Panc1 (cell line): ENCODE results near the gene SPATA32. TPM values are rescaled to one million over a fixed set of nuclear protein-coding genes. Genes with fewer than 3 reads are reported as not detected.

ENCODE experiments used
- ATAC-seq: fragments of 200-7000 bp; cut with Tn5 transposase; 2 replicates; pipeline ENCODE4 v1.9.1; 2020; ENCODE audit warnings: mild to moderate bottlenecking, moderate library complexity
- BruUV-seq: library from RNA; stranded (reverse); fragments of 400-500 nt; replicated peaks from 2 replicates; lab custom pipeline; 2021; lab: Mats Ljungman, UMichigan
- CTCF ChIA-PET: fragments of 300-600 bp; sonication (Branson Sonifier 250); formaldehyde crosslinking; loops from one replicate; lab custom pipeline; 2022; ENCODE audit warnings: antibody characterized with exemption; lab: Charles Lee
- POLR2A ChIA-PET: fragments of 300-600 bp; sonication (Branson Sonifier 250); formaldehyde crosslinking; loops from one replicate; lab custom pipeline; 2022; ENCODE audit warnings: antibody characterized with exemption; lab: Charles Lee
- DNase-seq: peaks from one replicate; pipeline ENCODE4 v3.0.0-alpha.2; 2010; ENCODE audit warnings: low read depth, low spot score
- H3K27ac ChIP-seq: 2 replicates; pipeline ENCODE4 v1.5.1; 2011; ENCODE audit warnings: mild to moderate bottlenecking, low read length, inconsistent platforms
- H3K27me3 ChIP-seq: fragments of 200-500 bp; sonication (Bioruptor generic); 2 replicates; pipeline ENCODE4 v1.6.0; 2014; ENCODE audit warnings: low read length, inconsistent platforms; ENCODE audit not compliant: control insufficient read depth, insufficient read depth
- H3K36me3 ChIP-seq: fragments of 200-500 bp; sonication (Bioruptor generic); 2 replicates; pipeline ENCODE4 v1.5.1; 2014; ENCODE audit warnings: inconsistent platforms, mild to moderate bottlenecking, low read length, moderate library complexity; ENCODE audit not compliant: control insufficient read depth, insufficient read depth
- H3K4me1 ChIP-seq: 2 replicates; pipeline ENCODE4 v1.5.1; 2011; ENCODE audit warnings: inconsistent platforms, mild to moderate bottlenecking, low read length, moderate library complexity; ENCODE audit not compliant: control insufficient read depth, insufficient read depth
- H3K4me3 ChIP-seq, 2 experiments: 2 replicates each; pipeline ENCODE4 v1.5.1; 2011 to 2012; ENCODE audit warnings: low read depth in 2 of 2, low read length in 2 of 2, mild to moderate bottlenecking in 2 of 2, inconsistent platforms in 1 of 2, moderate library complexity in 1 of 2
- H3K9me3 ChIP-seq: fragments of 200-500 bp; sonication (Bioruptor generic); 2 replicates; pipeline ENCODE4 v1.5.1; 2014; ENCODE audit warnings: low read depth, mild to moderate bottlenecking, inconsistent platforms, low read length, moderate library complexity; ENCODE audit not compliant: control insufficient read depth, insufficient read depth
- POLR2AphosphoS5 ChIP-seq: IDR thresholded peaks from 2 replicates; pipeline ENCODE4 v1.6.1; 2012; ENCODE audit warnings: mild to moderate bottlenecking, low read depth, low read length, moderate library complexity
- SIN3A ChIP-seq: IDR thresholded peaks from 2 replicates; pipeline ENCODE4 v1.6.1; 2012; ENCODE audit warnings: low read depth, mild to moderate bottlenecking, low read length, moderate library complexity, borderline replicate concordance; ENCODE audit not compliant: insufficient read depth
- TCF7L2 ChIP-seq: IDR thresholded peaks from 2 replicates; pipeline ENCODE4 v1.6.1; 2011; ENCODE audit warnings: mild to moderate bottlenecking, low read depth, low read length, inconsistent platforms
- in situ Hi-C: cut with HindIII; loops from 2 replicates; pipeline ENCODE4 v1.10.0; 2016; ENCODE audit warnings: low sequenced_read_pairs, low pct_unique_long_range_greater_than_20kb
- intact Hi-C: fragments of 100-400 bp; cut with micrococcal nuclease; formaldehyde crosslinking; loops from one replicate; pipeline ENCODE4 v1.10.0; 2022; ENCODE audit not compliant: unreplicated experiment
- total RNA-seq: library from RNA; stranded (reverse); gene quantifications from one replicate; pipeline ENCODE4 v1.2.1, GENCODE V29; 2021; ENCODE audit not compliant: unreplicated experiment
- TF ChIP-seq, protein P1 (sequence below), 2 experiments: IDR thresholded peaks; 2 replicates each; pipeline ENCODE4 v1.6.1; 2011 to 2012; ENCODE audit warnings: low read depth in 2 of 2, control low read depth in 1 of 2, low read length in 1 of 2, mild to moderate bottlenecking in 1 of 2, moderate library complexity in 1 of 2; ENCODE audit not compliant: insufficient read depth in 1 of 2
- TF ChIP-seq, protein P2 (sequence below): fragments of 450-650 bp; IDR thresholded peaks from 2 replicates; pipeline ENCODE4 v1.5.1; 2017; ENCODE audit warnings: mild to moderate bottlenecking

Gene SPATA32
- total RNA-seq, 1 experiment from 2014 or later, result 0.26 TPM

DNA sequence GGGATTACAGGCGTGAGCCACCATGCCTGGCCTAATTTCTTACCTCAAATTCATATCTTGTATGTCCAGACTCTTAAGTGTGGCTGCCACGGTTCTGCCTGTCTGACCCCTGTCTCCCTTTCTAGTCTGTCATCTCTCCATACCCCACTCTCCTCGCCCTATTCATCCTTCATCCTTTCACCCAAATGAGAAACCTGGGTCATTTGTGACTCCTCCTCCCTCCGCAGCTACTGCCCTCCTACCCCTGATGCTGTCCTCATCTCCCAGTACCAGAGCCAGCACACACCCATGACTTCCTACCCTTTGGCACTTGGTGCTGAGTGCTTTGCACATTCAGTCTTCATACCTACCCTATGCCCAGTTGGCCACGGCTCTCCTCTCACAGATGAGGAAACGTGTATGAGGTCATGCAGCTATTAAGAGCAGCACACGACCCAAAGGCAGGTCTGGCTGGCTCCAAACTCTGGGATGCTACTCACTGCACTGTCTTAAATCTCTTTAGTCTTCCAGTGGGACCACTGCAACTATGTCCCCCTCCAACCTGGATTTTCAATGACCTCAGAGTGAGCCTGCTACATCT lies 1.6 kb downstream of the SPATA32 start:
- Histone ChIP-seq H3K4me1 (peaks cover 36% of the 10 kb centered on the region), H3K9me3 (no peaks in the 10 kb centered on the region), H3K36me3 (no peaks in the 10 kb centered on the region), H3K27me3 (no peaks in the 10 kb centered on the region), H3K4me3 (no peak overlapping the region), H3K27ac (no peak overlapping the region)
- ATAC-seq (peak; percentile 6; the same call in 1 of the 2 replicates), DNase-seq (no peak)
- ChIA-PET POLR2A (interaction anchor here (0.6 kb wide), 1 partner anchor 9 kb away, joined by 3 read pairs; no protein-coding TSS in a partner anchor), CTCF (no interaction called here)
- BruUV-seq, result no TSS peak
- TF ChIP-seq, protein P1, sequence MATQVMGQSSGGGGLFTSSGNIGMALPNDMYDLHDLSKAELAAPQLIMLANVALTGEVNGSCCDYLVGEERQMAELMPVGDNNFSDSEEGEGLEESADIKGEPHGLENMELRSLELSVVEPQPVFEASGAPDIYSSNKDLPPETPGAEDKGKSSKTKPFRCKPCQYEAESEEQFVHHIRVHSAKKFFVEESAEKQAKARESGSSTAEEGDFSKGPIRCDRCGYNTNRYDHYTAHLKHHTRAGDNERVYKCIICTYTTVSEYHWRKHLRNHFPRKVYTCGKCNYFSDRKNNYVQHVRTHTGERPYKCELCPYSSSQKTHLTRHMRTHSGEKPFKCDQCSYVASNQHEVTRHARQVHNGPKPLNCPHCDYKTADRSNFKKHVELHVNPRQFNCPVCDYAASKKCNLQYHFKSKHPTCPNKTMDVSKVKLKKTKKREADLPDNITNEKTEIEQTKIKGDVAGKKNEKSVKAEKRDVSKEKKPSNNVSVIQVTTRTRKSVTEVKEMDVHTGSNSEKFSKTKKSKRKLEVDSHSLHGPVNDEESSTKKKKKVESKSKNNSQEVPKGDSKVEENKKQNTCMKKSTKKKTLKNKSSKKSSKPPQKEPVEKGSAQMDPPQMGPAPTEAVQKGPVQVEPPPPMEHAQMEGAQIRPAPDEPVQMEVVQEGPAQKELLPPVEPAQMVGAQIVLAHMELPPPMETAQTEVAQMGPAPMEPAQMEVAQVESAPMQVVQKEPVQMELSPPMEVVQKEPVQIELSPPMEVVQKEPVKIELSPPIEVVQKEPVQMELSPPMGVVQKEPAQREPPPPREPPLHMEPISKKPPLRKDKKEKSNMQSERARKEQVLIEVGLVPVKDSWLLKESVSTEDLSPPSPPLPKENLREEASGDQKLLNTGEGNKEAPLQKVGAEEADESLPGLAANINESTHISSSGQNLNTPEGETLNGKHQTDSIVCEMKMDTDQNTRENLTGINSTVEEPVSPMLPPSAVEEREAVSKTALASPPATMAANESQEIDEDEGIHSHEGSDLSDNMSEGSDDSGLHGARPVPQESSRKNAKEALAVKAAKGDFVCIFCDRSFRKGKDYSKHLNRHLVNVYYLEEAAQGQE (IDR thresholded peaks at IDR 0.05; ENCODE audit: insufficient read depth in 1 of 2, low read depth in 2 of 2, low read length in 1 of 2), result no peak
- peak; percentile 14; the same call in 1 of the 2 replicates for TF ChIP-seq POLR2AphosphoS5
- in situ Hi-C loops (no loop called here), intact Hi-C loops (no loop called here)

DNA sequence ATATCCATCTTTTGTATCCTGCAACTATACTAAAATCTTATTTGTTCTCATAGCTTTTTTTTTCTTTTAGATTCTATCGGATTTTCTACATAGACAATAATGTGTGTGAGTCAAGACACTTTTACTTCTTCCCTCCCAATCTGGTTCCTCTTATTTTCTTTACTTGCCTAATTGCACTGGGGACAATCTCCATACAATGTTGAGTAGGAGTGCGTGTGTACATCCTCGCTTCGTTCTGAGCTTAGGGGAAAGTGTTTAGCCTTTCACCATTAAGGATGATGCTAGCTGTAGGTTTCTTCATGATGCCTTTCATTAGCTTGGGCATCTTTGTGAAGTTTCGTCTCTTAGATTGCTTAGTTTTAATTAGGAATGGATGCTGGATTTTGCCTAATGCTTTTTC lies 2.9 kb downstream of the SPATA32 start:
- ChIA-PET CTCF (interaction anchor here (0.6 kb wide), 1 partner anchor 22 kb away, joined by 3 read pairs; no protein-coding TSS in a partner anchor), POLR2A (no interaction called here)
- no peak for TF ChIP-seq SIN3A
- no peak for TF ChIP-seq TCF7L2
- TF ChIP-seq, protein P2, sequence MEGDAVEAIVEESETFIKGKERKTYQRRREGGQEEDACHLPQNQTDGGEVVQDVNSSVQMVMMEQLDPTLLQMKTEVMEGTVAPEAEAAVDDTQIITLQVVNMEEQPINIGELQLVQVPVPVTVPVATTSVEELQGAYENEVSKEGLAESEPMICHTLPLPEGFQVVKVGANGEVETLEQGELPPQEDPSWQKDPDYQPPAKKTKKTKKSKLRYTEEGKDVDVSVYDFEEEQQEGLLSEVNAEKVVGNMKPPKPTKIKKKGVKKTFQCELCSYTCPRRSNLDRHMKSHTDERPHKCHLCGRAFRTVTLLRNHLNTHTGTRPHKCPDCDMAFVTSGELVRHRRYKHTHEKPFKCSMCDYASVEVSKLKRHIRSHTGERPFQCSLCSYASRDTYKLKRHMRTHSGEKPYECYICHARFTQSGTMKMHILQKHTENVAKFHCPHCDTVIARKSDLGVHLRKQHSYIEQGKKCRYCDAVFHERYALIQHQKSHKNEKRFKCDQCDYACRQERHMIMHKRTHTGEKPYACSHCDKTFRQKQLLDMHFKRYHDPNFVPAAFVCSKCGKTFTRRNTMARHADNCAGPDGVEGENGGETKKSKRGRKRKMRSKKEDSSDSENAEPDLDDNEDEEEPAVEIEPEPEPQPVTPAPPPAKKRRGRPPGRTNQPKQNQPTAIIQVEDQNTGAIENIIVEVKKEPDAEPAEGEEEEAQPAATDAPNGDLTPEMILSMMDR, result no peak
- no peak for TF ChIP-seq POLR2AphosphoS5
- TF ChIP-seq, protein P1 (IDR thresholded peaks at IDR 0.05; ENCODE audit: insufficient read depth in 1 of 2, low read depth in 2 of 2, low read length in 1 of 2), result no peak

More for the DNA sequence above, 2.9 kb downstream of the SPATA32 start:
- Histone ChIP-seq H3K27ac (no peak overlapping the region), H3K9me3 (no peaks in the 10 kb centered on the region), H3K4me1 (peaks cover 24% of the 10 kb centered on the region), H3K36me3 (no peaks in the 10 kb centered on the region), H3K4me3 (no peak overlapping the region), H3K27me3 (no peaks in the 10 kb centered on the region)
- DNase-seq (no peak), ATAC-seq (no peak)
- intact Hi-C loops, result no loop called here
- in situ Hi-C loops, result no loop called here
- no TSS peak for BruUV-seq
